Measurements from ENCODE around the gene SGTA. TPM values are rescaled to one million over a fixed set of nuclear protein-coding genes. Genes with fewer than 3 reads are reported as not detected.

The SGTA gene
- total and polyA plus RNA-seq, 2 of the 8 experiments (the other 6 are each of a cell fraction or from before 2014, with no cell fraction given): 86.8 to 130 TPM

- no peak overlapping the region for H4K8ac ChIP-seq (ENCODE audit: extremely low read depth, insufficient read depth, low read length)
- no peaks in the 10 kb centered on the region for H3K79me2 ChIP-seq (ENCODE audit: control insufficient read depth in 1 of 2, insufficient read depth in 2 of 2, low read length in 2 of 2)
- H4K5ac ChIP-seq (ENCODE audit: insufficient read length, low read depth, low read length): no peak overlapping the region
- no peak overlapping the region for H2AFZ ChIP-seq (ENCODE audit: low read length)
- no peak overlapping the region for H2BK20ac ChIP-seq (ENCODE audit: low read length)
- no peak overlapping the region for H3K56ac ChIP-seq (replicated peaks; ENCODE audit: insufficient read length, low read depth, low read length)
- no peaks in the 10 kb centered on the region for H3K36me3 ChIP-seq (ENCODE audit: control insufficient read depth in 2 of 4, insufficient read depth in 4 of 4, low read length in 3 of 4)
- H2BK5ac ChIP-seq (ENCODE audit: low read depth, low read length): no peak overlapping the region
- no peak overlapping the region for H3K4me2 ChIP-seq (ENCODE audit: insufficient read depth in 1 of 2, low read depth in 2 of 2, low read length in 2 of 2)
- no peak overlapping the region for H3K18ac ChIP-seq (ENCODE audit: extremely low read depth, low read length)
- ChIA-PET POLR2A (ENCODE audit: partially characterized antibody) (no interaction called here), CTCF (ENCODE audit: partially characterized antibody) (interaction anchor here (0.7 to 3.8 kb wide), 10 partner anchors 14 to 298 kb away, joined by 3 to 14 read pairs (median 4); partner anchors contain the start of genes SLC39A3 and TLE6)
- H3K9me3 ChIP-seq (ENCODE audit: insufficient read depth in 2 of 2, low read depth in 1 of 2, low read length in 1 of 2): no peaks in the 10 kb centered on the region
- no peak overlapping the region for H3K9ac ChIP-seq (replicated peaks in 1 of 4; ENCODE audit: extremely low read depth in 1 of 4, low read depth in 3 of 4, low read length in 3 of 4)
- no peak overlapping the region for H2BK15ac ChIP-seq (ENCODE audit: low read length)
- no peak overlapping the region for H4K91ac ChIP-seq (replicated peaks; ENCODE audit: insufficient read length, low read length)
- TF ChIP-seq CBX5 (IDR thresholded peaks at IDR 0.05; ENCODE audit: low read depth, low read length): no peak
- no peak for TF ChIP-seq SIRT6 (IDR thresholded peaks at IDR 0.05; ENCODE audit: low read length)
- TF ChIP-seq SUZ12 (IDR thresholded peaks at IDR 0.05; ENCODE audit: low read length): no peak
- TF ChIP-seq E2F6 (IDR thresholded peaks at IDR 0.05): no peak
- TF ChIP-seq RFX5 (IDR thresholded peaks at IDR 0.05; ENCODE audit: borderline replicate concordance, low read depth, low read length): no peak
- no peak for TF ChIP-seq HDAC2 (IDR thresholded peaks at IDR 0.05; ENCODE audit: borderline replicate concordance in 1 of 2, low read depth in 2 of 2, low read length in 2 of 2)
- no peak for TF ChIP-seq TAF1 (IDR thresholded peaks at IDR 0.05; ENCODE audit: low read depth, low read length)
- no peak for TF ChIP-seq TBP (IDR thresholded peaks at IDR 0.05; ENCODE audit: low read depth, low read length)
- no peak overlapping the region for H3K27ac ChIP-seq (ENCODE audit: low read depth, low read length)
- H3K79me1 ChIP-seq (ENCODE audit: low read depth, low read length): no peaks in the 10 kb centered on the region
- FAIRE-seq: no peak
- H4K20me1 ChIP-seq (replicated peaks in 1 of 2; ENCODE audit: control insufficient read depth in 1 of 2, insufficient read depth in 2 of 2, low read length in 2 of 2): peaks cover 0 to 2% of the 10 kb centered on the region in 2 experiments
- H3K23ac ChIP-seq (ENCODE audit: insufficient read length): no peak overlapping the region
- peaks cover 0 to 11% (median 0%) of the 10 kb centered on the region in 4 experiments; a peak in 1 of 7 replicates for H3K4me1 ChIP-seq (replicated peaks in 1 of 4; ENCODE audit: control insufficient read depth in 3 of 4, insufficient read depth in 4 of 4, low read length in 3 of 4)
- 90% methylated on average over 13 of the region's 15 CpGs; no CpG with 5 or more reads in 1 of the 2 experiments for WGBS, 2 experiments (ENCODE audit: extremely low coverage in 1 of 2, insufficient coverage in 1 of 2, insufficient read length in 1 of 2, insufficient replicate concordance in 2 of 2, low coverage in 1 of 2, low lambda C conversion rate in 2 of 2, missing lambda C conversion rate in 1 of 2)
- peaks cover 5% of the 10 kb centered on the region; the same call in 1 of the 2 replicates for H3K23me2 ChIP-seq (ENCODE audit: low read depth, low read length)
- H3K4me3 ChIP-seq (ENCODE audit: extremely low read depth in 1 of 4, insufficient read depth in 2 of 4, low read depth in 3 of 4, low read length in 4 of 4): no peak overlapping the region
- H2BK12ac ChIP-seq (ENCODE audit: low read depth, low read length): no peak overlapping the region
- H3K14ac ChIP-seq (ENCODE audit: insufficient read length): no peak overlapping the region
- DNase-seq (ENCODE audit: low read depth in 1 of 2, low spot score in 2 of 2): no peak
- no peak overlapping the region for H2BK120ac ChIP-seq (replicated peaks; ENCODE audit: low read depth, low read length)
- H3K27me3 ChIP-seq (replicated peaks in 1 of 4; ENCODE audit: control insufficient read depth in 3 of 4, extremely low read depth in 1 of 4, insufficient read depth in 3 of 4, low read length in 3 of 4): peaks cover 0 to 7% (median 3%) of the 10 kb centered on the region in 4 experiments; a peak in 4 of 7 replicates
- no peak overlapping the region for H3K4ac ChIP-seq (replicated peaks; ENCODE audit: insufficient read length, low read depth, low read length)
- no peak overlapping the region for H2AK5ac ChIP-seq (ENCODE audit: low read depth, low read length)
These were observed 56.8 kb downstream of the SGTA start for GRCh38 chr19:2726160-2726855.

Measured in H1 (cell line).